ENCODE results near the gene RASAL2. TPM values are rescaled to one million over a fixed set of nuclear protein-coding genes. Genes with fewer than 3 reads are reported as not detected.
A peak's percentile ranks its signal among the peaks of the same experiment; 100 is the strongest.

The RASAL2 gene
- total RNA-seq (under 1 TPM in 4 of 5 donors, not detected in 1; 0.05 to 0.19 (median 0.11) TPM), total RNA-seq (0 to 15.8 (median 0.17) reads per million in 29 experiments)
- 0.17 TPM for total RNA-seq (2013)

DNA sequence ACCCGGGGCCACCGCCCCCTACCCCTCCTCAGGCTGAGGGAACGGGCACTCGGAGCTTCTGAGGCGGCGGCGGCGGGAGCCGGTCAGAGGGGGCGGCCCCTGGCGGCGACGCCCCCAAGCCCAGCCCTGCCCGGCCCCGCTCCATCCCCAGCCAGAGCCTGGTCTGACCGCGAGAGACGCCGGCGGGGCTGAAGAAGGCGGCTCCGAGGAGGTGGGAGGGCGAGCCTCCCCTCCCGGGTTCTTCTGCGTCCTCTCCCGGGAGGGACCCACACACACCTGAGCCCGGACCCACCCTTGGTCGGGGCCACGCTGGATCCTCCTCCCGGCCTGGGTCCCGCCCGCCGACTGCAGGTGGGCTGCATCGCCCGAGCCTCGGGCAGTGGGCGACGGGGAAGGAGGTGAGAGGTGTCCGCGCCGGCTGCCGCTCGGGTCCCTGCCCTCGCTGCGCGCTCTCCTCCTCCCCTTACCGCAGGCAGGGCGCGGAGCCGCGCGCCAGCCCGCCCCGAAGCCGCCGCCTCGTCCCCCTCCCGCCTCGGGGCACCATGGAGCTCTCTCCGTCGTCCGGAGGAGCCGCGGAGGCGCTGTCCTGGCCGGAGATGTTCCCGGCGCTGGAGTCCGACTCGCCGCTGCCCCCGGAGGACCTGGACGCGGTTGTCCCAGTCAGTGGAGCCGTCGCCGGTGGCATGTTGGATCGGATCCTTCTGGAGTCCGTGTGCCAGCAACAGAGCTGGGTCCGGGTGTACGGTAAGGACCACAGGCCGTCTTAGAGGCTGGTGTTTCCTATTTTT lies at the start of gene RASAL2:
TSS of gene RASAL2 (plus strand) at position 154 of the 788 bp plus-strand sequence. CDS start at position 543, 389 bp downstream.
- Mint-ChIP-seq H3K27me3 (peaks cover 60 to 69% of the 10 kb centered on the region in 2 donors), H3K27ac (peak within 1 kb of the TSS in 1 of 2 donors; percentile 56), H3K4me3 (peak within 1 kb of the TSS; percentile 50 to 71 (median 58)), H3K4me1 (peaks cover 7 to 19% (median 18%) of the 10 kb centered on the region in 3 donors), H3K36me3 (no peaks in the 10 kb centered on the region), H3K9me3 (peaks cover 0 to 8% (median 3%) of the 10 kb centered on the region in 3 donors)
- no peaks in the 10 kb centered on the region for H3K9me3 ChIP-seq
- peaks cover 2 to 9% of the 10 kb centered on the region in 2 experiments for H3K4me1 ChIP-seq (ENCODE audit: control insufficient read depth in 1 of 2, extremely low read depth in 1 of 2, insufficient read depth in 2 of 2, low read length in 2 of 2)
- peak within 1 kb of the TSS in 1 of 2 donors; percentile 64 for H3K4me3 ChIP-seq (ENCODE audit: control insufficient read depth in 1 of 2, extremely low read depth in 1 of 2, low read length in 1 of 2)
- DNase-seq, result peak in 1 of 35 experiments; percentile 3
- no peak within 1 kb of the TSS for H3K27ac ChIP-seq (ENCODE audit: low read length)
- peaks cover 3 to 18% of the 10 kb centered on the region in 2 experiments for H3K27me3 ChIP-seq (replicated peaks in 1 of 2; ENCODE audit: control insufficient read depth in 2 of 2, extremely low read depth in 1 of 2, insufficient read depth in 2 of 2, low read length in 1 of 2)
- CTCF ChIA-PET, result no interaction called here
- peak; percentile 11 to 52 (median 24) for ATAC-seq (replicated peaks in 1 of 4)
- H3K36me3 ChIP-seq (ENCODE audit: control insufficient read depth in 2 of 2, extremely low read depth in 1 of 2, insufficient read depth in 1 of 2, low read length in 1 of 2), result no peaks in the 10 kb centered on the region
- POLR2A ChIA-PET, result no interaction called here
- 3% methylated on average over 78 of the region's 82 CpGs for WGBS (ENCODE audit: insufficient coverage)

GRCh38 chr1:178046591-178047270 lies 47.2 kb upstream of the RASAL2 start:
- POLR2A ChIA-PET, result no interaction called here
- no peak overlapping the region for H3K27ac Mint-ChIP-seq
- no peak for DNase-seq
- H3K9me3 ChIP-seq, result no peaks in the 10 kb centered on the region
- H3K27ac ChIP-seq (ENCODE audit: low read length), result no peak overlapping the region
- no peaks in the 10 kb centered on the region for H3K4me1 Mint-ChIP-seq
- no peak overlapping the region for H3K4me3 ChIP-seq (ENCODE audit: control insufficient read depth in 1 of 2, extremely low read depth in 1 of 2, low read length in 1 of 2)
- H3K36me3 Mint-ChIP-seq, result no peaks in the 10 kb centered on the region
- no peaks in the 10 kb centered on the region for H3K4me1 ChIP-seq (ENCODE audit: control insufficient read depth in 1 of 2, extremely low read depth in 1 of 2, insufficient read depth in 2 of 2, low read length in 2 of 2)
- CTCF ChIA-PET, result no interaction called here
- no CpG with 5 or more reads among the region's 1 CpG for WGBS (ENCODE audit: insufficient coverage)
- H3K9me3 Mint-ChIP-seq, result peaks cover 0 to 3% (median under 1%) of the 10 kb centered on the region in 3 donors
- no peaks in the 10 kb centered on the region for H3K36me3 ChIP-seq (ENCODE audit: control insufficient read depth in 2 of 2, extremely low read depth in 1 of 2, insufficient read depth in 1 of 2, low read length in 1 of 2)
- no peaks in the 10 kb centered on the region for H3K27me3 ChIP-seq (replicated peaks in 1 of 2; ENCODE audit: control insufficient read depth in 2 of 2, extremely low read depth in 1 of 2, insufficient read depth in 2 of 2, low read length in 1 of 2)
- no peak overlapping the region for H3K4me3 Mint-ChIP-seq
- no peaks in the 10 kb centered on the region for H3K27me3 Mint-ChIP-seq
- no peak for ATAC-seq (replicated peaks in 1 of 4)

GRCh38 chr1:178047403-178048093 lies 46.4 kb upstream of the RASAL2 start:
- H3K27me3 Mint-ChIP-seq, result peaks cover 0 to 3% of the 10 kb centered on the region in 2 donors
- ChIA-PET POLR2A (no interaction called here), CTCF (no interaction called here)
- DNase-seq (no peak), ATAC-seq (replicated peaks in 1 of 4) (no peak)
- no peaks in the 10 kb centered on the region for H3K4me1 Mint-ChIP-seq
- no peaks in the 10 kb centered on the region for H3K4me1 ChIP-seq (ENCODE audit: control insufficient read depth in 1 of 2, extremely low read depth in 1 of 2, insufficient read depth in 2 of 2, low read length in 2 of 2)
- no peaks in the 10 kb centered on the region for H3K36me3 Mint-ChIP-seq
- H3K27me3 ChIP-seq (replicated peaks in 1 of 2; ENCODE audit: control insufficient read depth in 2 of 2, extremely low read depth in 1 of 2, insufficient read depth in 2 of 2, low read length in 1 of 2), result no peaks in the 10 kb centered on the region
- no peak overlapping the region for H3K4me3 ChIP-seq (ENCODE audit: control insufficient read depth in 1 of 2, extremely low read depth in 1 of 2, low read length in 1 of 2)
- H3K9me3 ChIP-seq, result no peaks in the 10 kb centered on the region
- H3K9me3 Mint-ChIP-seq, result peaks cover 0 to 8% (median 0%) of the 10 kb centered on the region in 3 donors
- H3K27ac Mint-ChIP-seq, result no peak overlapping the region
- H3K4me3 Mint-ChIP-seq, result no peak overlapping the region
- WGBS (ENCODE audit: insufficient coverage), result no CpG with 5 or more reads among the region's 2 CpGs
- H3K27ac ChIP-seq (ENCODE audit: low read length), result no peak overlapping the region
- H3K36me3 ChIP-seq (ENCODE audit: control insufficient read depth in 2 of 2, extremely low read depth in 1 of 2, insufficient read depth in 1 of 2, low read length in 1 of 2), result no peaks in the 10 kb centered on the region

DNA sequence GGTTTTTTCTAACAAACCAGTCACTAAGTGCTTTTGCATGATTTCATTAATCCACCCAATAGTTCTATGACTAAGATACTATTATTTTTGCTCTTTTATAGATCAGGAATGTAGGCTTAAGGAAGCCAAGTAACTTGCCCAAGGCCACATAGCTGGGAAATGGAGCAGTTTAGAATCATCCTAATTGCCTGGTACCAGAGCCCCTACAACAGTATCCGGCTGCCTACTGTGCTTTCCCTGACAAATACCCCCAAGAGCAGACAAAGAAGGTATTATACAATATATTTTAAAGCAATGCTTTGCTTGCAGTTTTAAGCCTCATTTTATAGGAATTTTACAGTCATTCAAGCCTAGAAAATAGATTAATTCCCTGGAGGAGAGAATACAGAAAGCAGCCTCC lies 45.5 kb upstream of the RASAL2 start:
- Mint-ChIP-seq H3K27me3 (peaks cover 0 to 3% of the 10 kb centered on the region in 2 donors), H3K36me3 (no peaks in the 10 kb centered on the region), H3K4me1 (no peaks in the 10 kb centered on the region), H3K27ac (no peak overlapping the region), H3K4me3 (no peak overlapping the region), H3K9me3 (peaks cover 0 to 8% (median 0%) of the 10 kb centered on the region in 3 donors)
- no CpG with 5 or more reads among the region's 1 CpG for WGBS (ENCODE audit: insufficient coverage)
- ChIA-PET POLR2A (no interaction called here), CTCF (no interaction called here)
- ATAC-seq (replicated peaks in 1 of 4), result no peak
- Histone ChIP-seq H3K4me1 (ENCODE audit: control insufficient read depth in 1 of 2, extremely low read depth in 1 of 2, insufficient read depth in 2 of 2, low read length in 2 of 2) (no peaks in the 10 kb centered on the region), H3K9me3 (no peaks in the 10 kb centered on the region), H3K36me3 (ENCODE audit: control insufficient read depth in 2 of 2, extremely low read depth in 1 of 2, insufficient read depth in 1 of 2, low read length in 1 of 2) (no peaks in the 10 kb centered on the region), H3K27ac (ENCODE audit: low read length) (no peak overlapping the region), H3K27me3 (replicated peaks in 1 of 2; ENCODE audit: control insufficient read depth in 2 of 2, extremely low read depth in 1 of 2, insufficient read depth in 2 of 2, low read length in 1 of 2) (no peaks in the 10 kb centered on the region), H3K4me3 (ENCODE audit: control insufficient read depth in 1 of 2, extremely low read depth in 1 of 2, low read length in 1 of 2) (no peak overlapping the region)
- DNase-seq, result no peak

- H3K4me3 Mint-ChIP-seq, result no peak overlapping the region
- no peaks in the 10 kb centered on the region for H3K36me3 Mint-ChIP-seq
- Histone ChIP-seq H3K4me3 (ENCODE audit: control insufficient read depth in 1 of 2, extremely low read depth in 1 of 2, low read length in 1 of 2) (no peak overlapping the region), H3K9me3 (no peaks in the 10 kb centered on the region), H3K27me3 (replicated peaks in 1 of 2; ENCODE audit: control insufficient read depth in 2 of 2, extremely low read depth in 1 of 2, insufficient read depth in 2 of 2, low read length in 1 of 2) (no peaks in the 10 kb centered on the region), H3K36me3 (ENCODE audit: control insufficient read depth in 2 of 2, extremely low read depth in 1 of 2, insufficient read depth in 1 of 2, low read length in 1 of 2) (no peaks in the 10 kb centered on the region), H3K4me1 (ENCODE audit: control insufficient read depth in 1 of 2, extremely low read depth in 1 of 2, insufficient read depth in 2 of 2, low read length in 2 of 2) (no peaks in the 10 kb centered on the region), H3K27ac (ENCODE audit: low read length) (no peak overlapping the region)
- POLR2A ChIA-PET, result no interaction called here
- CTCF ChIA-PET, result no interaction called here
- H3K27ac Mint-ChIP-seq, result no peak overlapping the region
- H3K27me3 Mint-ChIP-seq, result peaks cover 0 to 3% of the 10 kb centered on the region in 2 donors
- no peak for ATAC-seq (replicated peaks in 1 of 4)
- no peaks in the 10 kb centered on the region for H3K4me1 Mint-ChIP-seq
- H3K9me3 Mint-ChIP-seq, result peaks cover 0 to 8% (median 0%) of the 10 kb centered on the region in 3 donors
- DNase-seq, result no peak
Observed at GRCh38 chr1:178048883-178049282, 45.0 kb upstream of the RASAL2 start.

DNA sequence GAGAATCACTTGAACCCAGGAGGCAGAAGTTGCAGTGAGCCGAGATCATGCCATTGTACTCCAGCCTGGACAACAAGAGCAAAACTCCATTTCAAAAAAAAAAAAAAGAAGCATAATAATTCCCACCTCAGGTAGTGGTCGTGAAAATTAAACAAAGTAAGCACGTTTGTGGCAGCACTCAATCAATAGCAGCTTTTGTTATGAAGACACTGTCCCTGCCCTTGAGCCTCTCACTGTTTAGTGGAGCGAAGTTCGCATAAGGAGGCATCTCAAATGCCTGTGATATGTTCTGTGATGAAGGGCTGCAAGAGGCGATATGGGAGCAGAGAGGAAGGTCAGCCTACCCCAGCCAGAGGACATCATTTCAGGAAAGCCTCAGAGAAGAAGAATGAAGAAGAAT lies 43.8 kb upstream of the RASAL2 start:
- H3K9me3 Mint-ChIP-seq, result peaks cover 0 to 8% (median 0%) of the 10 kb centered on the region in 3 donors
- no peaks in the 10 kb centered on the region for H3K4me1 Mint-ChIP-seq
- H3K4me3 Mint-ChIP-seq, result no peak overlapping the region
- Histone ChIP-seq H3K4me1 (ENCODE audit: control insufficient read depth in 1 of 2, extremely low read depth in 1 of 2, insufficient read depth in 2 of 2, low read length in 2 of 2) (no peaks in the 10 kb centered on the region), H3K9me3 (no peaks in the 10 kb centered on the region), H3K36me3 (ENCODE audit: control insufficient read depth in 2 of 2, extremely low read depth in 1 of 2, insufficient read depth in 1 of 2, low read length in 1 of 2) (no peaks in the 10 kb centered on the region), H3K27me3 (replicated peaks in 1 of 2; ENCODE audit: control insufficient read depth in 2 of 2, extremely low read depth in 1 of 2, insufficient read depth in 2 of 2, low read length in 1 of 2) (no peaks in the 10 kb centered on the region), H3K27ac (ENCODE audit: low read length) (no peak overlapping the region), H3K4me3 (ENCODE audit: control insufficient read depth in 1 of 2, extremely low read depth in 1 of 2, low read length in 1 of 2) (no peak overlapping the region)
- CTCF ChIA-PET, result no interaction called here
- H3K36me3 Mint-ChIP-seq, result no peaks in the 10 kb centered on the region
- ATAC-seq (replicated peaks in 1 of 4) (no peak), DNase-seq (no peak)
- WGBS (ENCODE audit: insufficient coverage), result 81% methylated on average over 5 of the region's 6 CpGs
- no peak overlapping the region for H3K27ac Mint-ChIP-seq
- peaks cover 0 to 3% of the 10 kb centered on the region in 2 donors for H3K27me3 Mint-ChIP-seq
- POLR2A ChIA-PET, result no interaction called here

Data from T-cell (primary cell).